Endothelial cell of umbilical vein (primary cell): Measurements from ENCODE around the gene SPEF1.

ENCODE experiments used
- EZH2 ChIP-seq: IDR thresholded peaks from 2 replicates; pipeline ENCODE4 v1.6.1; 2012; ENCODE audit warnings: borderline replicate concordance, low read depth, mild to moderate bottlenecking, moderate library complexity, low read length, inconsistent platforms; ENCODE audit not compliant: severe bottlenecking
- GATA2 ChIP-seq: IDR thresholded peaks from 2 replicates; pipeline ENCODE4 v1.7.0; 2011; ENCODE audit warnings: low read depth, mild to moderate bottlenecking, moderate library complexity, mixed read lengths, low read length; ENCODE audit not compliant: insufficient read length, insufficient read depth
- JUN ChIP-seq: IDR thresholded peaks from 2 replicates; pipeline ENCODE4 v1.6.1; 2011; ENCODE audit warnings: borderline replicate concordance, low read depth; ENCODE audit not compliant: insufficient read length, insufficient read depth
- MYC ChIP-seq: IDR thresholded peaks from one replicate; pipeline ENCODE4 v1.6.1; 2011; ENCODE audit warnings: mild to moderate bottlenecking, low read depth, low read length
- POLR2A ChIP-seq: IDR thresholded peaks from 2 replicates; pipeline ENCODE4 v1.6.1; 2012; ENCODE audit warnings: low read depth, mild to moderate bottlenecking, control low read depth, low read length
- POLR2AphosphoS5 ChIP-seq: IDR thresholded peaks from 2 replicates; pipeline ENCODE4 v1.6.1; 2012; ENCODE audit warnings: low read depth, mild to moderate bottlenecking, control low read depth, low read length, moderate library complexity; ENCODE audit not compliant: insufficient read depth
- TF ChIP-seq, protein P1 (sequence below), 2 donors: IDR thresholded peaks; 1 replicate in 1 of 2; 2 replicates in 1 of 2; pipeline ENCODE4 v1.5.1; 2011; ENCODE audit warnings: low read length in 2 of 2, mild to moderate bottlenecking in 2 of 2, moderate library complexity in 2 of 2, control low read depth in 1 of 2, inconsistent platforms in 1 of 2, low read depth in 1 of 2; ENCODE audit not compliant: insufficient read depth in 1 of 2; ENCODE audit errors: extremely low read depth in 1 of 2
- TF ChIP-seq, protein P2 (sequence below): IDR thresholded peaks from 2 replicates; pipeline ENCODE4 v1.6.1; 2011; ENCODE audit not compliant: insufficient read depth, insufficient read length

DNA sequence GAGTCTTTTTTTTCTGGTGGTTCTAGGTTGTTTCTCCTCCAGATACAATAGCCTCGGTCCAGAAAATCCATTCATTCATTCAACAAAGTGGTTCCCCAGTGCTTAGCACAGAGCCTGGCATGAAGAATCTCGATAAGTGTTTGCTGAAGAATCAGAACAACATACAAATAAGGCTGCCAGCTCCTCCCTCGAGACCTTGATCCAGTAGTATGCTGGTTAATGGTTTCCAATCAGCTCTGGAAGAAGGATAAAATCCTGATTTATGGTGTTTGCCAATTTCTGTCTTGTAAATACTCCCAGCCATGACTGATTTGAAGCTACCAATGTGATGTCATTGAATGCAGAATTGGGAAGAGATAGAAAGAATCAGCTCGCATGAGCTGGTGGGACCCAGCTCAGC, 45.5 kb downstream of the SPEF1 start:
- TF ChIP-seq, protein P1, sequence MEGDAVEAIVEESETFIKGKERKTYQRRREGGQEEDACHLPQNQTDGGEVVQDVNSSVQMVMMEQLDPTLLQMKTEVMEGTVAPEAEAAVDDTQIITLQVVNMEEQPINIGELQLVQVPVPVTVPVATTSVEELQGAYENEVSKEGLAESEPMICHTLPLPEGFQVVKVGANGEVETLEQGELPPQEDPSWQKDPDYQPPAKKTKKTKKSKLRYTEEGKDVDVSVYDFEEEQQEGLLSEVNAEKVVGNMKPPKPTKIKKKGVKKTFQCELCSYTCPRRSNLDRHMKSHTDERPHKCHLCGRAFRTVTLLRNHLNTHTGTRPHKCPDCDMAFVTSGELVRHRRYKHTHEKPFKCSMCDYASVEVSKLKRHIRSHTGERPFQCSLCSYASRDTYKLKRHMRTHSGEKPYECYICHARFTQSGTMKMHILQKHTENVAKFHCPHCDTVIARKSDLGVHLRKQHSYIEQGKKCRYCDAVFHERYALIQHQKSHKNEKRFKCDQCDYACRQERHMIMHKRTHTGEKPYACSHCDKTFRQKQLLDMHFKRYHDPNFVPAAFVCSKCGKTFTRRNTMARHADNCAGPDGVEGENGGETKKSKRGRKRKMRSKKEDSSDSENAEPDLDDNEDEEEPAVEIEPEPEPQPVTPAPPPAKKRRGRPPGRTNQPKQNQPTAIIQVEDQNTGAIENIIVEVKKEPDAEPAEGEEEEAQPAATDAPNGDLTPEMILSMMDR (IDR thresholded peaks at IDR 0.05; ENCODE audit: extremely low read depth in 1 of 2, insufficient read depth in 1 of 2, low read depth in 1 of 2, low read length in 2 of 2), result no peak
- no peak for TF ChIP-seq POLR2A
- TF ChIP-seq POLR2AphosphoS5, result no peak
- no peak for TF ChIP-seq EZH2
- no peak for TF ChIP-seq MYC
- TF ChIP-seq, protein P2, sequence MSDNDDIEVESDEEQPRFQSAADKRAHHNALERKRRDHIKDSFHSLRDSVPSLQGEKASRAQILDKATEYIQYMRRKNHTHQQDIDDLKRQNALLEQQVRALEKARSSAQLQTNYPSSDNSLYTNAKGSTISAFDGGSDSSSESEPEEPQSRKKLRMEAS, result no peak
- TF ChIP-seq GATA2, result no peak
- TF ChIP-seq JUN, result no peak
